ENCODE results near the gene RIPK1. TPM values are rescaled to one million over a fixed set of nuclear protein-coding genes. Genes with fewer than 3 reads are reported as not detected.

Gene RIPK1
- total RNA-seq, 1 donor from 2014 or later: 12.2 TPM

- TF ChIP-seq CTCF (conservative IDR thresholded peaks at IDR 0.05): no peak
Measured at GRCh38 chr6:3117912-3118352, 49.6 kb downstream of the RIPK1 start.

GRCh38 chr6:3118353-3119039 is 50.2 kb downstream of the RIPK1 start, which contains the start of gene BPHL:
BPHL (plus strand) TSS chr6:3118711; CDS start chr6:3118741, 30 bp downstream.
- H3K4me3 Mint-ChIP-seq: peak within 1 kb of the TSS; percentile 89
- H3K36me3 Mint-ChIP-seq (ENCODE audit: low read depth): no peaks in the 10 kb centered on the region
- DNase-seq (ENCODE audit: low read depth, low spot score): peak; percentile 100
- no peak for TF ChIP-seq CTCF (conservative IDR thresholded peaks at IDR 0.05)
- H3K27ac Mint-ChIP-seq (ENCODE audit: unreplicated experiment): peak within 1 kb of the TSS; percentile 75
- peaks cover 36% of the 10 kb centered on the region for H3K4me1 Mint-ChIP-seq
- no peaks in the 10 kb centered on the region for H3K27me3 Mint-ChIP-seq (ENCODE audit: low read depth)
- no peaks in the 10 kb centered on the region for H3K9me3 Mint-ChIP-seq

More at GRCh38 chr6:3117912-3118352, 49.6 kb downstream of the RIPK1 start:
- Mint-ChIP-seq H3K27me3 (ENCODE audit: low read depth) (no peaks in the 10 kb centered on the region), H3K9me3 (no peaks in the 10 kb centered on the region), H3K27ac (ENCODE audit: unreplicated experiment) (peak overlapping the region; percentile 75), H3K4me3 (peak overlapping the region; percentile 89), H3K4me1 (peaks cover 30% of the 10 kb centered on the region), H3K36me3 (ENCODE audit: low read depth) (no peaks in the 10 kb centered on the region)
- no peak for DNase-seq (ENCODE audit: low read depth, low spot score)

GRCh38 chr6:3119040-3119723 is 50.9 kb downstream of the RIPK1 start:
- TF ChIP-seq CTCF (conservative IDR thresholded peaks at IDR 0.05): no peak
- no peaks in the 10 kb centered on the region for H3K9me3 Mint-ChIP-seq
- H3K36me3 Mint-ChIP-seq (ENCODE audit: low read depth): no peaks in the 10 kb centered on the region
- peaks cover 39% of the 10 kb centered on the region for H3K4me1 Mint-ChIP-seq
- H3K27ac Mint-ChIP-seq (ENCODE audit: unreplicated experiment): peak overlapping the region; percentile 16
- DNase-seq (ENCODE audit: low read depth, low spot score): no peak
- H3K4me3 Mint-ChIP-seq: peak overlapping the region; percentile 89
- H3K27me3 Mint-ChIP-seq (ENCODE audit: low read depth): no peaks in the 10 kb centered on the region

- Mint-ChIP-seq H3K4me3 (peak overlapping the region; percentile 50), H3K27ac (ENCODE audit: unreplicated experiment) (no peak overlapping the region), H3K9me3 (no peaks in the 10 kb centered on the region), H3K27me3 (ENCODE audit: low read depth) (no peaks in the 10 kb centered on the region), H3K36me3 (ENCODE audit: low read depth) (no peaks in the 10 kb centered on the region), H3K4me1 (peaks cover 43% of the 10 kb centered on the region)
- DNase-seq (ENCODE audit: low read depth, low spot score): no peak
- TF ChIP-seq CTCF (conservative IDR thresholded peaks at IDR 0.05): no peak
Measured at GRCh38 chr6:3120765-3121089, 52.4 kb downstream of the RIPK1 start.

GRCh38 chr6:3122823-3123182 is 54.5 kb downstream of the RIPK1 start:
- Mint-ChIP-seq H3K4me1 (peaks cover 44% of the 10 kb centered on the region), H3K27me3 (ENCODE audit: low read depth) (no peaks in the 10 kb centered on the region), H3K36me3 (ENCODE audit: low read depth) (no peaks in the 10 kb centered on the region), H3K27ac (ENCODE audit: unreplicated experiment) (peak overlapping the region; percentile 93), H3K4me3 (peak overlapping the region; percentile 0), H3K9me3 (no peaks in the 10 kb centered on the region)
- no peak for DNase-seq (ENCODE audit: low read depth, low spot score)
- TF ChIP-seq CTCF (conservative IDR thresholded peaks at IDR 0.05): no peak
